Transverse colon (tissue), 4 donors: ENCODE data around the gene LRRC10B. TPM values are rescaled to one million over a fixed set of nuclear protein-coding genes. Genes with fewer than 3 reads are reported as not detected.

Source experiments
- DNase-seq: peaks from one replicate; pipeline ENCODE4 v3.0.0-alpha.2; 2019
- H3K27ac ChIP-seq, 4 donors: fragments of 200-600 bp; sonication (generic); 2 replicates each; pipeline ENCODE4 v1.5.1; 2016 to 2018; ENCODE audit warnings: inconsistent platforms in 4 of 4
- H3K27me3 ChIP-seq: fragments of 200-600 bp; sonication (generic); 2 replicates; pipeline ENCODE4 v1.5.1; 2017; ENCODE audit warnings: inconsistent platforms
- H3K36me3 ChIP-seq, 4 donors: fragments of 200-600 bp; sonication (generic); 2 replicates each; pipeline ENCODE4 v1.5.1; 2017 to 2019; ENCODE audit warnings: inconsistent platforms in 4 of 4
- H3K4me1 ChIP-seq, 4 donors: fragments of 200-600 bp; sonication (generic); 2 replicates each; pipeline ENCODE4 v1.5.1; 2017 to 2020; ENCODE audit warnings: inconsistent platforms in 4 of 4
- H3K4me3 ChIP-seq, 4 donors: fragments of 200-600 bp; sonication (generic); 1 replicate in 1 of 4; 2 replicates in 3 of 4; pipeline versions ENCODE4 v1.5.1 to v1.6.1; 2017 to 2019; ENCODE audit warnings: inconsistent platforms in 4 of 4
- H3K9me3 ChIP-seq, 2 donors: fragments of 200-600 bp; sonication (generic); 2 replicates each; pipeline ENCODE4 v1.5.1; 2017 to 2019; ENCODE audit warnings: inconsistent platforms in 2 of 2
- EP300 ChIP-seq: sonication (generic); formaldehyde crosslinking; IDR thresholded peaks from one replicate; pipeline ENCODE4 v1.6.1; 2017; ENCODE audit warnings: antibody characterized with exemption, low read depth
- POLR2A ChIP-seq: fragments of 450-650 bp; IDR thresholded peaks from one replicate; pipeline ENCODE4 v1.6.1; 2016; ENCODE audit warnings: antibody characterized with exemption, mild to moderate bottlenecking, moderate library complexity
- POLR2AphosphoS5 ChIP-seq, 3 donors: sonication (generic); formaldehyde crosslinking; IDR thresholded peaks; one replicate each; pipeline ENCODE4 v1.6.1; 2016; ENCODE audit warnings: antibody characterized with exemption in 3 of 3
- WGBS, 2 donors: methylation state at CpG; one replicate each; pipeline ENCODE4 v1.1.5; 2018; ENCODE audit warnings: low coverage in 1 of 2; 5-methylcytosine and 5-hydroxymethylcytosine counted together
- in situ Hi-C, 4 donors: fragments of 200-750 bp; cut with MboI; loops; one replicate each; pipeline versions ENCODE4 v1.15.0 to v1.15.1; 2017; ENCODE audit warnings: low sequenced_read_pairs in 3 of 4, low pct_ligation_motif_present in 1 of 4, low pct_unique_long_range_greater_than_20kb in 1 of 4
- intact Hi-C: fragments of 100-400 bp; cut with DNase I; formaldehyde crosslinking; loops from one replicate; pipeline ENCODE4 v1.15.1; 2023; ENCODE audit warnings: low total_unique reads
- total RNA-seq, 4 donors: library from RNA; depleted of rRNA; stranded (reverse); fragments of >200 nt; gene quantifications; one replicate each; pipeline ENCODE4 v1.1.0, GENCODE V29; 2016
- TF ChIP-seq, protein P1 (sequence below), 5 experiments: fragments of 200-600 bp in 3 of 5; fragments of 450-650 bp in 2 of 5; sonication (generic) in 3 of 5; IDR thresholded peaks; 1 replicate in 2 of 5; 2 replicates in 3 of 5; pipeline ENCODE4 v1.5.1; 2016 to 2017; ENCODE audit warnings: antibody characterized with exemption in 5 of 5, inconsistent platforms in 3 of 5, mild to moderate bottlenecking in 2 of 5, moderate library complexity in 1 of 5

Gene LRRC10B
- total RNA-seq, 4 donors from 2014 or later = 0.32 to 1.1 (median 0.60) TPM; not detected in 1

GRCh38 chr11:61553373-61554171 lies 45.0 kb downstream of the LRRC10B start:
- Histone ChIP-seq H3K27me3 (peaks cover 80% of the 10 kb centered on the region), H3K36me3 (no peaks in the 10 kb centered on the region), H3K4me3 (no peak overlapping the region), H3K4me1 (peaks cover 0 to 6% (median 3%) of the 10 kb centered on the region in 4 donors), H3K27ac (no peak overlapping the region), H3K9me3 (no peaks in the 10 kb centered on the region)
- in situ Hi-C loops = no loop called here
- intact Hi-C loops = no loop called here
- WGBS, 2 donors = 37 to 38% methylated on average over 4 to 15 of the region's 15 CpGs
- no peak for TF ChIP-seq EP300
- TF ChIP-seq POLR2AphosphoS5 (IDR thresholded peaks at IDR 0.05) = no peak
- no peak for TF ChIP-seq POLR2A
- TF ChIP-seq, protein P1, sequence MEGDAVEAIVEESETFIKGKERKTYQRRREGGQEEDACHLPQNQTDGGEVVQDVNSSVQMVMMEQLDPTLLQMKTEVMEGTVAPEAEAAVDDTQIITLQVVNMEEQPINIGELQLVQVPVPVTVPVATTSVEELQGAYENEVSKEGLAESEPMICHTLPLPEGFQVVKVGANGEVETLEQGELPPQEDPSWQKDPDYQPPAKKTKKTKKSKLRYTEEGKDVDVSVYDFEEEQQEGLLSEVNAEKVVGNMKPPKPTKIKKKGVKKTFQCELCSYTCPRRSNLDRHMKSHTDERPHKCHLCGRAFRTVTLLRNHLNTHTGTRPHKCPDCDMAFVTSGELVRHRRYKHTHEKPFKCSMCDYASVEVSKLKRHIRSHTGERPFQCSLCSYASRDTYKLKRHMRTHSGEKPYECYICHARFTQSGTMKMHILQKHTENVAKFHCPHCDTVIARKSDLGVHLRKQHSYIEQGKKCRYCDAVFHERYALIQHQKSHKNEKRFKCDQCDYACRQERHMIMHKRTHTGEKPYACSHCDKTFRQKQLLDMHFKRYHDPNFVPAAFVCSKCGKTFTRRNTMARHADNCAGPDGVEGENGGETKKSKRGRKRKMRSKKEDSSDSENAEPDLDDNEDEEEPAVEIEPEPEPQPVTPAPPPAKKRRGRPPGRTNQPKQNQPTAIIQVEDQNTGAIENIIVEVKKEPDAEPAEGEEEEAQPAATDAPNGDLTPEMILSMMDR (IDR thresholded peaks at IDR 0.05) = no peak
- no peak for DNase-seq

GRCh38 chr11:61554172-61554988 lies 45.8 kb downstream of the LRRC10B start:
- intact Hi-C loops = no loop called here
- in situ Hi-C loops = no loop called here
- Histone ChIP-seq H3K27me3 (peaks cover 87% of the 10 kb centered on the region), H3K27ac (no peak overlapping the region), H3K36me3 (no peaks in the 10 kb centered on the region), H3K4me1 (peaks cover 0 to 6% (median 3%) of the 10 kb centered on the region in 4 donors), H3K4me3 (no peak overlapping the region), H3K9me3 (no peaks in the 10 kb centered on the region)
- DNase-seq = no peak
- TF ChIP-seq POLR2A (no peak), EP300 (no peak), POLR2AphosphoS5 (IDR thresholded peaks at IDR 0.05) (no peak)
- TF ChIP-seq, protein P1 (IDR thresholded peaks at IDR 0.05) = no peak
- 26% methylated on average over 13 of the region's 13 CpGs; no CpG with 5 or more reads in 1 of the 2 donors for WGBS, 2 donors

DNA sequence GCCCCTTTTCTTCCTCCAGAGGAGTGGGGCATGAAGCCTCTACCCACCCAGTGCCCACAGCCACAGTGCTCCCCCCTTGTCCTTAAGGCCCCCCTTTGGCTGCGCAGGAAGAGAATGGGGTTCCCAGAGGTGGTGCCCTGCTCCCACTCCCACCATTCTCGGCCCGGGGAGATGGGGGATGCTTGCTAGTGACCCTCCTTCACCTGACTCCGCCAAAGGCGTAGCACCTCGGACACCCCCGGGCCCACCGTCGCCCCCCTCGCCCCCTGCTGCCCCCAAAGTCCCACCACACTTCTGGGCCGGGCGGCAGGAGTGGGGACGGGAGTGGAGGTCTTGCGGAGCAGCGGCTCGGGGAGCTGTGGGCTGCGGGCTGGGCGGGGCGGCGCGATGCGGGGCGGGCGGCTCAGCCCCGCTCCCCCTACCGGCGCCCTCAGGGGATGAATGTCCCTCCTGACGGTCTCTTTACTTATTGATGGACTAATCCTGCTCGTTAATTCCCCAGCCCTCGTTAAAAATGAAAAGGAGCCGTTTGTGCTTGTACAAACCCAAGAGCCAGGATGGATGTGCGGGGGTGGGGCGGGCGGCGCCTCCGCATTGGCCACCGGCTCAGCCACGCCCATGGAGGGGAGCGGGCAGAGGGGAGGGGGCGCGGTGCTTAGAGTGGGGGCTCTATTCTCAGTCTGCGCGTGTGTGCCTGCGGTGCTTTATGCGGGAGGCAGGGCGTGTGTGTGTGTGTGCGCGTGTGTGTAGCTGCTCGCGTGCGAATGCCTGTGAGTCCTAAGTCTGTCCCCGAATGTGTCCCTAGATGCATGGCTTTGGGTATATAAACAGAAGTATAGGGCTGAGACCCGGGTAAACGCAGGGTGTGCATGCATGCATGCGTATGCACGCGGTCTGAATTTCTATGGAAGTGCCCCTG lies 46.8 kb downstream of the LRRC10B start:
- peaks cover 83% of the 10 kb centered on the region for H3K27me3 ChIP-seq
- peaks cover 0 to 6% (median 3%) of the 10 kb centered on the region in 4 donors for H3K4me1 ChIP-seq
- no peak for DNase-seq
- H3K9me3 ChIP-seq = no peaks in the 10 kb centered on the region
- in situ Hi-C loops = no loop called here
- no peak for TF ChIP-seq EP300
- TF ChIP-seq POLR2A = no peak
- no peak for TF ChIP-seq POLR2AphosphoS5 (IDR thresholded peaks at IDR 0.05)
- TF ChIP-seq, protein P1 (IDR thresholded peaks at IDR 0.05) = no peak
- intact Hi-C loops = no loop called here
- H3K36me3 ChIP-seq = no peaks in the 10 kb centered on the region
- no peak overlapping the region for H3K4me3 ChIP-seq
- no peak overlapping the region for H3K27ac ChIP-seq
- WGBS, 2 donors = 8 to 23% methylated on average over 6 to 56 of the region's 57 CpGs
